ENCODE measurements around the gene SCAMP3. TPM values are rescaled to one million over a fixed set of nuclear protein-coding genes. Genes with fewer than 3 reads are reported as not detected.
A peak's percentile ranks its signal among the peaks of the same experiment; 100 is the strongest.
"Not testable (repeated sequence)": the region's sequence is repeated elsewhere in the genome, so short reads cannot be mapped to it uniquely, and the experiment has no call there.

SCAMP3 gene
- total RNA-seq, 2 donors from 2014 or later: 77.2 to 77.7 TPM

DNA sequence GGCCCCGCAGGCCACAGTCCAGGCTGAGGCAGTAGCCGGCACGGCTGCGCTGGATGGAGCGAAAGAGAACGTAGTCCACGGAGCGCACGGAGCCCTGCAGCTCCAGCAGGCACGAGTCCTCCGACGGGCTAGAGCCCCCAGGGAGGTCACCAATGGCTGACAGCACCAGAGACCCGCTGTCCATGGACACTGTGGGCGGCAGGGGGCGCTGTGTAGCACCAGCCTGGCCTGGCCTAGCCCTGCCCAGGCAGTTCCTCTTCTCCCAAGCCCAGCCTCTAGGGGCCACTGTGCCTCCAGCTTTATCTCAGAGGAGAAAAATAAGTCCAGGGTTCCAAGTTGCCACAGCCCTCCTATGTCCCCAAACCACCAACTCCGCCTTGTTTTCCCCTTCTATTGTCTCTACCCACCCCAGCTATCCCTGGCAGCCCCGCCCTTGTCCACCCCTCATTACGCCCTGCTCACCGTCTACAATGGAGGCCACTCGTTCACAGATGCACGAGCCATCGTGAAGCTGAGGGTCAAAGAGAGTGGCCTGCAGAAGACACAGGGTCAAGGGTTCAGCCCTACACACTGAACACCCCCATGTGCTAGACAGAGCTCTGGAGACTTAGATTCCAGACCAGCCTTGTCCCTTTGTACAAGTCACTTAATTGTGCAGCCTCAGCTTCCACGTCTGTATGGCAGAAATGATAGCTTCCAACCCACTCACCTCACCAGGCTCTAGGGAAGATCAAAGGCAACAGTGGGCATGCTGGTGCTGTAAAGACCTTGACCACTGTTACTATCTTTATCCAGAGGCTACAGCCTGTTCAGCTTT lies 11.3 kb downstream of the SCAMP3 start:
- Histone ChIP-seq H3K36me3 (peaks cover 9% of the 10 kb centered on the region), H3K27ac (peak overlapping the region; percentile 37 to 49)
- TF ChIP-seq, protein P1, sequence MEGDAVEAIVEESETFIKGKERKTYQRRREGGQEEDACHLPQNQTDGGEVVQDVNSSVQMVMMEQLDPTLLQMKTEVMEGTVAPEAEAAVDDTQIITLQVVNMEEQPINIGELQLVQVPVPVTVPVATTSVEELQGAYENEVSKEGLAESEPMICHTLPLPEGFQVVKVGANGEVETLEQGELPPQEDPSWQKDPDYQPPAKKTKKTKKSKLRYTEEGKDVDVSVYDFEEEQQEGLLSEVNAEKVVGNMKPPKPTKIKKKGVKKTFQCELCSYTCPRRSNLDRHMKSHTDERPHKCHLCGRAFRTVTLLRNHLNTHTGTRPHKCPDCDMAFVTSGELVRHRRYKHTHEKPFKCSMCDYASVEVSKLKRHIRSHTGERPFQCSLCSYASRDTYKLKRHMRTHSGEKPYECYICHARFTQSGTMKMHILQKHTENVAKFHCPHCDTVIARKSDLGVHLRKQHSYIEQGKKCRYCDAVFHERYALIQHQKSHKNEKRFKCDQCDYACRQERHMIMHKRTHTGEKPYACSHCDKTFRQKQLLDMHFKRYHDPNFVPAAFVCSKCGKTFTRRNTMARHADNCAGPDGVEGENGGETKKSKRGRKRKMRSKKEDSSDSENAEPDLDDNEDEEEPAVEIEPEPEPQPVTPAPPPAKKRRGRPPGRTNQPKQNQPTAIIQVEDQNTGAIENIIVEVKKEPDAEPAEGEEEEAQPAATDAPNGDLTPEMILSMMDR (IDR thresholded peaks at IDR 0.05): peak; percentile 99 to 100

DNA sequence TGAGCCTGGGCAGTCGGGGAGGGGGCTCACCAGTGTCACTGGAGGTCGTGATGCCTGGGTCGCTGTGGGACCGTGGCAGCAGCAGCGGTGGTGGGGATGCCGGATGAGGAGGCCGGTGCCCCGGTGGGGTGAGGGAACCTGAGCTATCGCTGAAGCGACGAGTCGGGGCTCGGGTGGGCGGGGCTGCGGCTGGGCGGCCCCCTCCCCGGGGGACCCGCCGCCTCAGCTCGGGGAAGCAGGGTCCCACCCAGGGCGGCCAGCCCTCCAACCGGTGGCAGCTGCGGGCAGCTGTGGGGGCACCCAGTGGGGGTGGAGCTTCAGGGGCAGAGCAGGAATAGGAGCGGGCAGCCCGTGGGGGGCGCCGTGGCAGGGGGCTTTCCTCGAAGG lies 11.9 kb downstream of the SCAMP3 start:
- H3K27ac ChIP-seq: peak overlapping the region; percentile 37 to 49
- no peak for DNase-seq (ENCODE audit: low spot score)

More for the DNA sequence above, 11.3 kb downstream of the SCAMP3 start:
- Histone ChIP-seq H3K27me3 (no peaks in the 10 kb centered on the region), H3K4me3 (peak overlapping the region; percentile 12 to 37), H3K4me1 (peaks cover 0 to 37% of the 10 kb centered on the region in 2 donors), H3K9me3 (no peaks in the 10 kb centered on the region)
- DNase-seq (ENCODE audit: low spot score): peak; percentile 91

DNA sequence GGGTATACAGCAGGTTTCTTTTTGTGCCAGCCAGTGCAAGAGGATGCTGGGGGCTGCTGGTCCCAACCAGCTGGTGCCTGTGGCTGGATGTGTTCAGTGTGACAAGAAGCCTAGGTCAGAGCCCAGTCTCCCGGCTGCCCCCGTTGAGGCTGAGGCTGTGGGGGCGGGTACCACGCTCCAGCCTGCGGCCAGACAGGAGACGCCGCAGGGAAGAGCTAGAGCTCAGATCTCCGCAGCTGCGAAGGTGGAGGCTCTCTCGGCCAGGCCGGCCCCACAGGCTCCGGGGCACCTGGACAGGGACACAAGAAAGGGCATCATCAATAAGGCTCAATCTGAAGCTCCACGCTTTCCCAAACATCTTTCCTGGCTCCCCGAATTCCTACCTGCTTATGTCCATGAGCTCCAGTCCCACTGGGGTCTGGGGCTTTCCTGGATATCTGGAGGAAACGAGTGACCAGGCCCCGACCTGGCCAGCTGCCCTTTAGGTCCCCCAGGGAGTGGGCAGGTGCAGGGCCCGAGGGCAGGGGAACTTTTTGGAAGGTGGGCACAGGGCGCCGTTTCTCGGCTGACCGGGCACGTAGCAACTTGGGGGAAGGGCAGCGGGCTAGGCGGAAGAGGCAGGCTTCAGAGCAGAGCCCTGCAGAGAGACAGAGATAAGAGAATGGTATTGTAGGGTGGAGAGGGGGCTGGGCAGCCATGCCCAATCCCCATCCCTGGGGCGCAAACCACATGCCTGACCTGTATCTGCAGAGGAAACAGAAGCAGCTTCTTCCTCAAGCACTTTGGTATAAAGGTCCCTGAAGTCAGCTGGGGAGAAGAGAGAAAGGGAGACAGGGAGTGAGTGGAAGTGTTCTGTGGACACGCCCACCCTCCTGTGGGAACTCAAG lies 14.2 kb downstream of the SCAMP3 start:
- Histone ChIP-seq H3K27ac (no peak overlapping the region), H3K36me3 (peaks cover 9% of the 10 kb centered on the region), H3K9me3 (no peaks in the 10 kb centered on the region), H3K27me3 (no peaks in the 10 kb centered on the region), H3K4me1 (peaks cover 3 to 28% of the 10 kb centered on the region in 2 donors), H3K4me3 (no peak overlapping the region)
- DNase-seq (ENCODE audit: low spot score): no peak
- TF ChIP-seq, protein P1 (IDR thresholded peaks at IDR 0.05): no peak

More for the DNA sequence above, 11.9 kb downstream of the SCAMP3 start:
- Histone ChIP-seq H3K4me1 (peaks cover 0 to 34% of the 10 kb centered on the region in 2 donors), H3K36me3 (peaks cover 9% of the 10 kb centered on the region), H3K4me3 (peak overlapping the region; percentile 12 to 37), H3K27me3 (no peaks in the 10 kb centered on the region), H3K9me3 (no peaks in the 10 kb centered on the region)
- TF ChIP-seq, protein P1 (IDR thresholded peaks at IDR 0.05): no peak

GRCh38 chr1:155246796-155247195 lies 15.4 kb downstream of the SCAMP3 start:
- not testable (repeated sequence) for DNase-seq (ENCODE audit: low spot score); H3K27me3 ChIP-seq; H3K27ac ChIP-seq; H3K36me3 ChIP-seq; H3K9me3 ChIP-seq; H3K4me3 ChIP-seq
- H3K4me1 ChIP-seq: peaks cover 3 to 30% of the 10 kb centered on the region in 2 donors

- DNase-seq (ENCODE audit: low spot score): no peak
- peak overlapping the region; percentile 58 to 63 for H3K4me3 ChIP-seq
- TF ChIP-seq, protein P1 (IDR thresholded peaks at IDR 0.05): no peak
- no peaks in the 10 kb centered on the region for H3K27me3 ChIP-seq
- H3K4me1 ChIP-seq: peaks cover 3 to 26% of the 10 kb centered on the region in 2 donors
- H3K9me3 ChIP-seq: no peaks in the 10 kb centered on the region
- peak overlapping the region; percentile 89 to 92 for H3K27ac ChIP-seq
- H3K36me3 ChIP-seq: peaks cover 9% of the 10 kb centered on the region
Observed at GRCh38 chr1:155245163-155245524, 17.0 kb downstream of the SCAMP3 start.
